Neutrophil (primary cell): ENCODE results near the gene ZNF552.

ENCODE experiments used
- H3K27ac ChIP-seq: fragments of 200-600 bp; sonication (generic); 2 replicates; pipeline ENCODE4 v1.5.1; 2016; ENCODE audit warnings: mild to moderate bottlenecking, moderate library complexity
- H3K27me3 ChIP-seq: fragments of 200-600 bp; sonication (generic); 2 replicates; pipeline ENCODE4 v1.6.0; 2016; ENCODE audit warnings: mild to moderate bottlenecking
- H3K36me3 ChIP-seq: fragments of 200-600 bp; sonication (generic); 2 replicates; pipeline ENCODE4 v1.5.1; 2017
- H3K4me1 ChIP-seq, 2 experiments: fragments of 200-600 bp in 1 of 2; sonication (generic) in 1 of 2; 1 replicate in 1 of 2; 2 replicates in 1 of 2; pipeline versions ENCODE4 v1.5.1 to v1.6.1; 2013 to 2016; ENCODE audit warnings: low read depth in 1 of 2, low read length in 1 of 2, mild to moderate bottlenecking in 1 of 2, moderate library complexity in 1 of 2; ENCODE audit not compliant: control insufficient read depth in 1 of 2, insufficient read depth in 1 of 2
- H3K4me3 ChIP-seq, 2 experiments: fragments of 200-600 bp in 1 of 2; sonication (generic) in 1 of 2; 1 replicate in 1 of 2; 2 replicates in 1 of 2; pipeline ENCODE4 v1.5.1; 2013 to 2016; ENCODE audit warnings: low read depth in 1 of 2, low read length in 1 of 2, mild to moderate bottlenecking in 1 of 2, moderate library complexity in 1 of 2
- H3K9me3 ChIP-seq: fragments of 200-600 bp; sonication (generic); 2 replicates; pipeline ENCODE4 v1.5.1; 2016
- CTCF ChIP-seq: fragments of 200-600 bp; sonication (generic); IDR thresholded peaks from 2 replicates; pipeline ENCODE4 v1.5.1; 2016; ENCODE audit warnings: antibody characterized with exemption

Gene ZNF552

GRCh38 chr19:57788114-57788692 lies 26.5 kb downstream of the ZNF552 start:
- peak overlapping the region; percentile 50 for H3K27ac ChIP-seq
- no peaks in the 10 kb centered on the region for H3K4me1 ChIP-seq
- no peaks in the 10 kb centered on the region for H3K27me3 ChIP-seq
- H3K36me3 ChIP-seq = peaks cover 30% of the 10 kb centered on the region
- no peaks in the 10 kb centered on the region for H3K9me3 ChIP-seq
- H3K4me3 ChIP-seq = no peak overlapping the region
- TF ChIP-seq CTCF = no peak

- Histone ChIP-seq H3K4me1 (no peaks in the 10 kb centered on the region), H3K27ac (no peak overlapping the region), H3K27me3 (no peaks in the 10 kb centered on the region), H3K4me3 (no peak overlapping the region), H3K36me3 (peaks cover 21% of the 10 kb centered on the region), H3K9me3 (no peaks in the 10 kb centered on the region)
- no peak for TF ChIP-seq CTCF
Observed at GRCh38 chr19:57786906-57787305, 27.8 kb downstream of the ZNF552 start.

- TF ChIP-seq CTCF = no peak
- no peak overlapping the region for H3K4me3 ChIP-seq
- no peaks in the 10 kb centered on the region for H3K9me3 ChIP-seq
- peaks cover 16% of the 10 kb centered on the region for H3K36me3 ChIP-seq
- no peaks in the 10 kb centered on the region for H3K27me3 ChIP-seq
- no peak overlapping the region for H3K27ac ChIP-seq
- H3K4me1 ChIP-seq = no peaks in the 10 kb centered on the region
Observed at GRCh38 chr19:57786286-57786685, 28.4 kb downstream of the ZNF552 start.

GRCh38 chr19:57779220-57779845 lies 35.4 kb downstream of the ZNF552 start:
- peaks cover 55% of the 10 kb centered on the region for H3K36me3 ChIP-seq
- TF ChIP-seq CTCF = no peak
- peaks cover 0 to 4% of the 10 kb centered on the region in 2 experiments for H3K4me1 ChIP-seq
- peak overlapping the region in 1 of 2 experiments; percentile 5 for H3K4me3 ChIP-seq
- no peaks in the 10 kb centered on the region for H3K27me3 ChIP-seq
- H3K9me3 ChIP-seq = peaks cover 11% of the 10 kb centered on the region
- no peak overlapping the region for H3K27ac ChIP-seq

- Histone ChIP-seq H3K27ac (no peak overlapping the region), H3K4me1 (peaks cover 0 to 4% of the 10 kb centered on the region in 2 experiments), H3K27me3 (no peaks in the 10 kb centered on the region), H3K36me3 (peaks cover 60% of the 10 kb centered on the region), H3K9me3 (peaks cover 11% of the 10 kb centered on the region), H3K4me3 (no peak overlapping the region)
- no peak for TF ChIP-seq CTCF
Observed at GRCh38 chr19:57778336-57778735, 36.4 kb downstream of the ZNF552 start.
